Transverse colon (tissue), 4 donors: ENCODE data around the gene LTBR. TPM values are rescaled to one million over a fixed set of nuclear protein-coding genes. Genes with fewer than 3 reads are reported as not detected.

Experiments used
- DNase-seq: peaks from one replicate; pipeline ENCODE4 v3.0.0-alpha.2; 2019
- H3K27ac ChIP-seq, 4 donors: fragments of 200-600 bp; sonication (generic); 2 replicates each; pipeline ENCODE4 v1.5.1; 2016 to 2018; ENCODE audit warnings: inconsistent platforms in 4 of 4
- H3K27me3 ChIP-seq: fragments of 200-600 bp; sonication (generic); 2 replicates; pipeline ENCODE4 v1.5.1; 2017; ENCODE audit warnings: inconsistent platforms
- H3K36me3 ChIP-seq, 4 donors: fragments of 200-600 bp; sonication (generic); 2 replicates each; pipeline ENCODE4 v1.5.1; 2017 to 2019; ENCODE audit warnings: inconsistent platforms in 4 of 4
- H3K4me1 ChIP-seq, 4 donors: fragments of 200-600 bp; sonication (generic); 2 replicates each; pipeline ENCODE4 v1.5.1; 2017 to 2020; ENCODE audit warnings: inconsistent platforms in 4 of 4
- H3K4me3 ChIP-seq, 4 donors: fragments of 200-600 bp; sonication (generic); 1 replicate in 1 of 4; 2 replicates in 3 of 4; pipeline versions ENCODE4 v1.5.1 to v1.6.1; 2017 to 2019; ENCODE audit warnings: inconsistent platforms in 4 of 4
- H3K9me3 ChIP-seq, 2 donors: fragments of 200-600 bp; sonication (generic); 2 replicates each; pipeline ENCODE4 v1.5.1; 2017 to 2019; ENCODE audit warnings: inconsistent platforms in 2 of 2
- EP300 ChIP-seq: sonication (generic); formaldehyde crosslinking; IDR thresholded peaks from one replicate; pipeline ENCODE4 v1.6.1; 2017; ENCODE audit warnings: antibody characterized with exemption, low read depth
- POLR2A ChIP-seq: fragments of 450-650 bp; IDR thresholded peaks from one replicate; pipeline ENCODE4 v1.6.1; 2016; ENCODE audit warnings: antibody characterized with exemption, mild to moderate bottlenecking, moderate library complexity
- POLR2AphosphoS5 ChIP-seq, 3 donors: sonication (generic); formaldehyde crosslinking; IDR thresholded peaks; one replicate each; pipeline ENCODE4 v1.6.1; 2016; ENCODE audit warnings: antibody characterized with exemption in 3 of 3
- WGBS, 2 donors: methylation state at CpG; one replicate each; pipeline ENCODE4 v1.1.5; 2018; ENCODE audit warnings: low coverage in 1 of 2; 5-methylcytosine and 5-hydroxymethylcytosine counted together
- in situ Hi-C, 4 donors: fragments of 200-750 bp; cut with MboI; loops; one replicate each; pipeline versions ENCODE4 v1.15.0 to v1.15.1; 2017; ENCODE audit warnings: low sequenced_read_pairs in 3 of 4, low pct_ligation_motif_present in 1 of 4, low pct_unique_long_range_greater_than_20kb in 1 of 4
- intact Hi-C: fragments of 100-400 bp; cut with DNase I; formaldehyde crosslinking; loops from one replicate; pipeline ENCODE4 v1.15.1; 2023; ENCODE audit warnings: low total_unique reads
- total RNA-seq, 4 donors: library from RNA; depleted of rRNA; stranded (reverse); fragments of >200 nt; gene quantifications; one replicate each; pipeline ENCODE4 v1.1.0, GENCODE V29; 2016
- TF ChIP-seq, protein P1 (sequence below), 5 experiments: fragments of 200-600 bp in 3 of 5; fragments of 450-650 bp in 2 of 5; sonication (generic) in 3 of 5; IDR thresholded peaks; 1 replicate in 2 of 5; 2 replicates in 3 of 5; pipeline ENCODE4 v1.5.1; 2016 to 2017; ENCODE audit warnings: antibody characterized with exemption in 5 of 5, inconsistent platforms in 3 of 5, mild to moderate bottlenecking in 2 of 5, moderate library complexity in 1 of 5

Gene LTBR
- total RNA-seq, 4 donors from 2014 or later: 148 to 367 (median 208) TPM

GRCh38 chr12:6363010-6363329 lies 21.0 kb upstream of the LTBR start:
- H3K36me3 ChIP-seq: peaks cover 0 to under 1% (median 0%) of the 10 kb centered on the region in 4 donors
- TF ChIP-seq POLR2AphosphoS5 (IDR thresholded peaks at IDR 0.05) (no peak), EP300 (no peak), POLR2A (no peak)
- TF ChIP-seq, protein P1, sequence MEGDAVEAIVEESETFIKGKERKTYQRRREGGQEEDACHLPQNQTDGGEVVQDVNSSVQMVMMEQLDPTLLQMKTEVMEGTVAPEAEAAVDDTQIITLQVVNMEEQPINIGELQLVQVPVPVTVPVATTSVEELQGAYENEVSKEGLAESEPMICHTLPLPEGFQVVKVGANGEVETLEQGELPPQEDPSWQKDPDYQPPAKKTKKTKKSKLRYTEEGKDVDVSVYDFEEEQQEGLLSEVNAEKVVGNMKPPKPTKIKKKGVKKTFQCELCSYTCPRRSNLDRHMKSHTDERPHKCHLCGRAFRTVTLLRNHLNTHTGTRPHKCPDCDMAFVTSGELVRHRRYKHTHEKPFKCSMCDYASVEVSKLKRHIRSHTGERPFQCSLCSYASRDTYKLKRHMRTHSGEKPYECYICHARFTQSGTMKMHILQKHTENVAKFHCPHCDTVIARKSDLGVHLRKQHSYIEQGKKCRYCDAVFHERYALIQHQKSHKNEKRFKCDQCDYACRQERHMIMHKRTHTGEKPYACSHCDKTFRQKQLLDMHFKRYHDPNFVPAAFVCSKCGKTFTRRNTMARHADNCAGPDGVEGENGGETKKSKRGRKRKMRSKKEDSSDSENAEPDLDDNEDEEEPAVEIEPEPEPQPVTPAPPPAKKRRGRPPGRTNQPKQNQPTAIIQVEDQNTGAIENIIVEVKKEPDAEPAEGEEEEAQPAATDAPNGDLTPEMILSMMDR (IDR thresholded peaks at IDR 0.05): no peak
- 15 to 25% methylated on average over 3 to 4 of the region's 4 CpGs for WGBS, 2 donors
- H3K9me3 ChIP-seq: no peaks in the 10 kb centered on the region
- peaks cover 10 to 70% (median 48%) of the 10 kb centered on the region in 4 donors for H3K4me1 ChIP-seq
- no peaks in the 10 kb centered on the region for H3K27me3 ChIP-seq
- intact Hi-C loops (no loop called here), in situ Hi-C loops (no loop called here)
- H3K4me3 ChIP-seq: peak overlapping the region in 3 of 4 donors; percentile 50 to 70 (median 60)
- peak overlapping the region; percentile 92 to 99 (median 98) for H3K27ac ChIP-seq
- DNase-seq: no peak

- Histone ChIP-seq H3K4me1 (peaks cover 10 to 75% (median 48%) of the 10 kb centered on the region in 4 donors), H3K9me3 (no peaks in the 10 kb centered on the region), H3K27ac (peak overlapping the region; percentile 92 to 99 (median 98)), H3K4me3 (peak overlapping the region; percentile 41 to 70 (median 55)), H3K36me3 (no peaks in the 10 kb centered on the region), H3K27me3 (no peaks in the 10 kb centered on the region)
- DNase-seq: peak; percentile 89
- 2% methylated on average over 49 of the region's 59 CpGs; no CpG with 5 or more reads in 1 of the 2 donors for WGBS, 2 donors
- TF ChIP-seq, protein P1 (IDR thresholded peaks at IDR 0.05): no peak
- peak; percentile 80 for TF ChIP-seq POLR2A
- peak; percentile 70 for TF ChIP-seq EP300
- peak; percentile 81 to 86 (median 84) for TF ChIP-seq POLR2AphosphoS5 (IDR thresholded peaks at IDR 0.05)
- intact Hi-C loops (no loop called here), in situ Hi-C loops (no loop called here)
Measured at GRCh38 chr12:6363330-6364043, 20.5 kb upstream of the LTBR start.

DNA sequence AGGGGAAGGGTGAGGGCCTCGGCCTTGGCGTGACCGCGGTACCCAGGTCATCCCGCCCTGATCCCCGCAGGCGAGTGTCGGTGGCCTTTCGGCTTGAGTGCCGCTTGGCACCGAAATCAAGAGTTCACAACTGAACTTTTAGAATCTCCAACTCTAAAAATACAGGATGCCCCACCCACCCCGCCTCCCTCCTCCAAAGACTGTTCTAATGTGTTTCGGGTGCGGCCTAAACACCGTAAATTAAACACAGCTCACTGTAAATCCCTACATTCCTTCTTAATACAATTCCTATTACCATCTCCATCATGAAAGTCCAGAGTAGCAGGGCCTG lies 20.0 kb upstream of the LTBR start:
- peak overlapping the region; percentile 92 to 99 (median 98) for H3K27ac ChIP-seq
- peak overlapping the region in 3 of 4 donors; percentile 50 to 70 (median 60) for H3K4me3 ChIP-seq
- peaks cover 10 to 80% (median 49%) of the 10 kb centered on the region in 4 donors for H3K4me1 ChIP-seq
- H3K9me3 ChIP-seq: no peaks in the 10 kb centered on the region
- 14 to 65% methylated on average over 4 to 15 of the region's 15 CpGs for WGBS, 2 donors
- intact Hi-C loops: no loop called here
- TF ChIP-seq EP300 (no peak), POLR2AphosphoS5 (IDR thresholded peaks at IDR 0.05) (no peak), POLR2A (no peak)
- TF ChIP-seq, protein P1 (IDR thresholded peaks at IDR 0.05): no peak
- H3K27me3 ChIP-seq: no peaks in the 10 kb centered on the region
- in situ Hi-C loops: no loop called here
- no peaks in the 10 kb centered on the region for H3K36me3 ChIP-seq
- no peak for DNase-seq

- peaks cover 11 to 81% (median 47%) of the 10 kb centered on the region in 4 donors for H3K4me1 ChIP-seq
- in situ Hi-C loops: no loop called here
- 47 to 68% methylated on average over 9 to 11 of the region's 11 CpGs for WGBS, 2 donors
- TF ChIP-seq, protein P1 (IDR thresholded peaks at IDR 0.05): peak in 4 of 5 experiments; percentile 14 to 46 (median 22)
- no peak for TF ChIP-seq EP300
- intact Hi-C loops: no loop called here
- DNase-seq: no peak
- peak overlapping the region; percentile 47 to 93 (median 72) for H3K27ac ChIP-seq
- no peaks in the 10 kb centered on the region for H3K36me3 ChIP-seq
- no peak overlapping the region for H3K4me3 ChIP-seq
- no peaks in the 10 kb centered on the region for H3K9me3 ChIP-seq
- no peaks in the 10 kb centered on the region for H3K27me3 ChIP-seq
Measured at GRCh38 chr12:6367065-6367968, 16.6 kb upstream of the LTBR start.
